Measurements from ENCODE around the gene MYO15B.
"Not testable (repeated sequence)": the region's sequence is repeated elsewhere in the genome, so short reads cannot be mapped to it uniquely, and the experiment has no call there.

- not testable (repeated sequence) for TF ChIP-seq GABPB1 (CRISPR knock-in tag; IDR thresholded peaks at IDR 0.05); LBX2 (CRISPR knock-in tag; IDR thresholded peaks at IDR 0.05; ENCODE audit: borderline replicate concordance); KIAA2018 (CRISPR knock-in tag; IDR thresholded peaks at IDR 0.05; ENCODE audit: borderline replicate concordance); CHCHD3 (CRISPR knock-in tag; IDR thresholded peaks at IDR 0.05); ATF3 (CRISPR knock-in tag; IDR thresholded peaks at IDR 0.05); CTCF (CRISPR knock-in tag; IDR thresholded peaks at IDR 0.05); RXRA (CRISPR knock-in tag; IDR thresholded peaks at IDR 0.05)
- peak in 1 of 2 experiments; percentile 50; a peak in 1 of 4 replicates for TF ChIP-seq POLR2A (IDR thresholded peaks at IDR 0.05; ENCODE audit: insufficient read depth in 1 of 2, low read depth in 2 of 2, low read length in 2 of 2)
These were observed 6.4 kb upstream of the MYO15B start for GRCh38 chr17:75581121-75581725.

Measured in HepG2 (cell line).